HG02759 (cell line): ENCODE results near the gene PDZRN4.
"Not testable (repeated sequence)": the region's sequence is repeated elsewhere in the genome, so short reads cannot be mapped to it uniquely, and the experiment has no call there.

ENCODE experiments used
- ATAC-seq: cut with Tn5 transposase; IDR thresholded peaks from one replicate; pipeline ENCODE4 v1.9.1; 2021; ENCODE audit warnings: mild to moderate bottlenecking, moderate library complexity; ENCODE audit not compliant: unreplicated experiment

PDZRN4 gene

GRCh38 chr12:41213107-41213506, 25.0 kb downstream of the PDZRN4 start:
- no peak for ATAC-seq

- no peak for ATAC-seq
Observed at GRCh38 chr12:41213648-41214047, 25.5 kb downstream of the PDZRN4 start.

DNA sequence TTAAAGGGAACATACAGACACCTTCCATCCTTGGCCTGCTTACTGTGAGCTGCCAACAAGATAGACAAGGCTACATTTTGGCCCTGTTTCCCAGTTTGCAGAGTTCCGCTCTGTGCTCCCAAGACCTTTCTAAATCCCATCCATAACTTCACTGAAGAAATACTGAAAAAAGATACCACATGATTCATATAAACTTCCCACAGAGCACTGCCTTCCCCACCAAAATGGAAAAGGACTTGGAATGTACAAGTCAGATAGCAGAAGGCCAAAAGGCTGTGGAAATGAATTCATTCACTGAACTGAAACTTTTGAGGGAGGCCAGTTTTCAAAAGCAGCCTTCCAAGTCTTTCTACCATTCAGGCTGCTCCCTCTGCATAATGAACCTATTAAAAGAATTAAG, 29.6 kb downstream of the PDZRN4 start:
- no peak for ATAC-seq

GRCh38 chr12:41220931-41221330, 32.8 kb downstream of the PDZRN4 start:
- no peak for ATAC-seq

DNA sequence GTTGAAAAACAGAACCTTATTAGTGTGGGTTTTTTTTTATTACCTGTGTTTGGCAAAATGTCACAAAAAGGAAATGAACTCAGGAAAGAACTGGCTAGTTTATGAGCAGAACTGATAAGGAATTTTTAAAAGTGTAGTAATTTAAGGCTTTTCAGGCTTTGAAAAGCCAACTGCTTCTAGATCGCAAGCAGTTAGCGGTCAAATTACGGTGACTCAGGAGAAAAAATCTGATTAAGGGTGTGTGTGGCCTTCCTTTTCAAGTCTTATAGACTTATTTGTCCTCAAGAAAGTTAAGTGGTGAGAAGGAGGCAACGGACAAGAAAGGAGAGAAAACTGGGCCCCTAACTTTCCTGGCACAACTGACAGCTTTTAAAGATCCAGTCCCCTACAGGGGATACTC, 33.4 kb downstream of the PDZRN4 start:
- ATAC-seq: no peak

GRCh38 chr12:41223600-41223999, 35.5 kb downstream of the PDZRN4 start:
- no peak for ATAC-seq

DNA sequence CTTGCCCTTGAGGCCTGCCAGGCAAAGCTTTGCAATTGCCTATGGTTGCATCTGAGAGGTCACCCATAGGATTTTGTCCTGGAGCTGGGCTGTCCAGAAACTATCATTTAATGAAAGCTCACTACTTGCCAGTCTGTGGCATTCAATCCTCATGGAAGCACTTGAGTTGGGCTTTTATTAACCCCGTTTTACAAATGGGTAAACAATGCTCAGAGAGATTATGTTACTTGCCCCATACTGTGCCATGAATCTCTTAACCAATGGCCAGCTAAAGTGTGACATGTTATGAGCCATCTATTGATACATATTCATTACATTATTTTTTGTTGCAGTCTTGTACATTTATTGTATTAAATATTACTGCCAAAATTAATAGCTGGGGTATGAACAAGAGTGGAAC, 35.9 kb downstream of the PDZRN4 start:
- ATAC-seq: no peak

DNA sequence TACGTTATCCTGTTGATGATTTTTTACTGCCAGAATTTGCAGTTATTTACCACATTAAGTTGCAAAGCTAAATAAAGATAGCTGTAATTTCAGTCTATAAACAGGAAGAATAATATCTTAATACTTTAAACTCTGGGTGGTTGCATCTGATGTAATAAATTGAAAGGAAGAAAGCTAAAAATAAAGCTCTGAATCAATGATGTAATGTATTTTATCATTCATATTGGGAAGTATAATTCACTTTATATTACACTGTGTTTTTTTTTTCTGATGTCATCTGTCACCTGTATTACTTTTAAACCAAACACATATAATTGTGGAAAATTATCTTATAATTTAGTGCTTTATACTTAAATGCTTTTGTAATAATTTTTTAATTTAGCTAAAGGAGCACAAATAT, 37.1 kb downstream of the PDZRN4 start:
- ATAC-seq: no peak

DNA sequence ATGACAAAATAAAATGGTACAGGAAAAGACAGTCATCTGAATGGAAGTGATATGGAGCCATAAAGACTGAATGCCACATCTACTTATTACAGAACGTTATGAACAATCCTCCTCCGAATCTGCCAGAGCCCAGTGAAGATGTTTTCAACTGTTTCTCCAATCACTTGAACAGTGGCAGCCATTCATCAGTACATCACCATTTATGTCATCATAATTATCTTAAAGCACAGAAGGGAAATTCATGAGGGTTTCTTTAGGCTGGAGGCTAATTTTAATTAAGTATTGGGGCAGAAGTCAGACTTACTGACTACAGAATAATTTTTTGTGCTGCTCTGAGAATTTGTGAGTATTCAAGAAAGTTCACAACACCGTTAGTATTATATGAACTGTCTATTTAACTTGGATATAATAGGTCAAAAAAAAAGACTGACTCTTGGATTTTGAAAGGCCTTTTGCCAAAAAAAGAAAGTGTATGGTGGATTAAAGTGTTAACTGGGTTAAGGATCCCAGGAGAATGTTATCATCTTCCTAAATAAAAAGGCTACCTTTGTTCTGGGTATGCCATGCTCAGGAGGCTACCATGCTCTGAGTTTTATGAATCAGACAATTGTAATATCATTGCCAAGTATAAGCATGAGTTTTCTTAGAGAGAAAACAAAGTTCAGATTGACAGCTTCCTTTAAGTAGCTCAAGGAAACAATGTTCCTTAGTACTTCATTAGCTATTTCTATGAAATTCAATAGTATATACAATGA, 40.1 kb downstream of the PDZRN4 start:
- no peak for ATAC-seq

DNA sequence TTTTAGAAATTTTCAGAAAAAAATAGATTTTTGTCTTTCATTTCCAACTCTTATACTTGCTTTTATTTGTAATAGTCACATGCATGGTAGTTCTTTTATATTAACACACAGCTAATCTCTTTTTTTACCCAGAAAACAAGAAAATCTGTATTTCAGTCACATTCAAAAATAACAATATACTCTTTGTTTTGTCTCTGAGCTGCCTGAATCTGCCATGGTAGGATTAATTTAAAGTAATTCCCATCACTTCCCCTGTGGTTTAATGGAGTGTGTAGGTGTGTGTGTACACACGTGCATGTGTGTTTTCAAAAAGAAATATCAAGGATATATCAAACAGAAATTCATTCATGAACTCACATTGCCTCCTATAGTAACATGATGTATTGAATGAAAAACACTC, 42.6 kb downstream of the PDZRN4 start:
- no peak for ATAC-seq

- no peak for ATAC-seq
Observed at GRCh38 chr12:41234692-41235091, 46.6 kb downstream of the PDZRN4 start.

GRCh38 chr12:41242603-41243002, 54.5 kb downstream of the PDZRN4 start:
- no peak for ATAC-seq

GRCh38 chr12:41248391-41248790, 60.3 kb downstream of the PDZRN4 start:
- no peak for ATAC-seq

GRCh38 chr12:41250748-41251147, 62.6 kb downstream of the PDZRN4 start:
- no peak for ATAC-seq

DNA sequence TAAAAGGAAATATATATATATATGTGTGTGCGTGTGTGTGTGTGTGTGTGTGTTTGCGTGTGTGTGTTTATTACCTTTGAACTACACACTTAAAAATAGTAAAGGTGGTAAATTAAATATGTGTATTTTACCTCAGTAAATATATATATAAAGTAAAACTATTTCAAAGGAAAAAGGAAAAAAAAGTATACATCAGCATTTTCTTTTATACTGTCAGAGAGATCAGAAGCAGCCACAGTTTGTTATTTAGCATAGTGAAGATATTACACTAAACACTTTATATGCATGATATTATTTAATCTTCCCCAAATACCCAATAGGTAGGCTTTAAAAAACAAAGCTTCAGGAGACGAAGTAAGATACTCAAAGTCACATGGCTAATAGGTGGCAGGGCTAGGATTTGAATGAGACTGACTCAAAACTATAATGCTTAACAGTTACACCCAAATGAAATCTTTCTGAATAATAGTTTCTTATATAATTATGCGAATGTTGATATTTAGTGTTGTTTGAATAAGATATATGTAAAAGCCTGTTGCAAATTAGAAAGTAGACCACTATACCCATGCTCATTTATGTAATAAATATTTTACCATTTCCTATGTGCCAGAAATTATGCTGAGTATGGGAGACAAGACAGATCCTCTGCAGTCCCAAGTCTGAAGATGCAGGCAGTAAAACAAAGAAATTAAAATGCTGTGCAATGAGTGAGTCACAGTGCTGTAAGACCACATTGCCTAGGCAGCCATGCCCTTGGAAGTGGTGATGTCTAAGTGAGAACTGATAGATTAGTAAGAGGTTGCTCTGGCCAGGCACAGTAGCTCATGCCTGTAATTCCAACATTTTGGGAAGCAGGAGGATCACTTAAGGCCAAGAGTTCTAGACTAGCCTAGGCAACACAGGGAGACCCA, 66.1 kb downstream of the PDZRN4 start:
- no peak for ATAC-seq

GRCh38 chr12:41263196-41263595, 75.1 kb downstream of the PDZRN4 start:
- not testable (repeated sequence) for ATAC-seq

DNA sequence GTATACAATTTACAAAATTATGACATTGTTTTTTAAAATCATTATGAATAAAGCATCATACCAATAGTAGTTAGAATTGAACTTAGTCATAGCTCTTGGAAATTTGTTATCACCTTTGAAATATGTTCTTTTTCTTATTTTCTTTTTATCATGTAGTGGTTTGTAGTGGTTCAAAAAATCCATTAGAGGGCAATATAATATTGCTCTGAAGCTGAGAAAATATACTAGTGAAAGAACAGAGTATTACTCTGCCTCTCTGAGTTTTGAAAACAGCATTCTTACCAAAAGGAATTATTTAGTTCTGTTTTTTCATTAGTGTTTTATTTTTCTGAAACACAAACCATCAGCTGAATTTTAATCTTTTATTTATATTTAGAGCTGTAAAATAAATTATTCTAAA, 76.2 kb downstream of the PDZRN4 start:
- ATAC-seq: no peak

DNA sequence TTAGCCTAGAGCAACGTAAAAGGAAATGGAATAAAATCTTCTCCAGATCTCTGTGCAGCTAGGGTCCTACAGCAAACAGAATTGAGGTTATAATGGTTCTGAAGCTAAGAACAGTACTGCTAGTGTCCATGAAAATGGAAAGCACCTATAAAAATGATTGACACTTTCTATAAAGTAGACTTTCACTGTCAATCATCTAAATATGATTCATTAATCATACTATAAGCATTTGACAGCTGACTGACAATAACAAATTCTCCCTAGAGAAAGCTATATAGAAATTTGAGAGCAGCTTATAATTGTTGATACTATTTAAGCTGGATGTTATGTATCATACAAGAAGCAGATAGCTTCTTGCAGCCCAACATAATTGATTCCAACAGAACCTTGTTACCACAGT, 80.9 kb downstream of the PDZRN4 start:
- ATAC-seq: no peak

DNA sequence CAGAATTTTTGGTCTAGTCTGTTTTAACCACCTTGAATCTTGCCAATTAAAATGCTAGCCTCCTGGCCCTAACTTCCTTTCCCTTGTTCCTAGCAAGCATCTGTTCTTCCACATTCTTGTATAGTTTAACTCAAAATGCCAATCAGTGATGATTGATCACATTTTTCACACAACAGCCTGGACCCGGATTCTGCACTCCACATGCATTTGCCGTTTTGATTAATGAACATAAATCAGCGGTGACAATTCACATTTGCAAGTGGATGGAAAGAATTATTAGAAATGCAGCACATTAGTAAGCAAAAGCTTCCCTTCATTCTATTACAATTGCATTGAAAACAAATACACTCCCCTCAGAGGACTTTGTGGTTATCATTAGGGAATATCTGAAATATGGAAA, 83.4 kb downstream of the PDZRN4 start:
- ATAC-seq: no peak

- ATAC-seq: no peak
Observed at GRCh38 chr12:41274643-41275042, 86.5 kb downstream of the PDZRN4 start.

GRCh38 chr12:41277100-41277945, 89.2 kb downstream of the PDZRN4 start:
- ATAC-seq: no peak
